KBM-7 (cell line): ENCODE results near the gene XRRA1.
A peak's percentile ranks its signal among the peaks of the same experiment; 100 is the strongest.
"Not testable (repeated sequence)": the region's sequence is repeated elsewhere in the genome, so short reads cannot be mapped to it uniquely, and the experiment has no call there.

Experiments
- DNase-seq: peaks from one replicate; pipeline ENCODE4 v3.0.0-alpha.2; 2015
- in situ Hi-C: fragments of 300-500 bp; cut with MboI; formaldehyde crosslinking; loops from 2 replicates; pipeline ENCODE4 v1.14.3; 2020; ENCODE audit warnings: low sequenced_read_pairs, low pct_unique_long_range_greater_than_20kb, mixed read lengths

XRRA1 gene

GRCh38 chr11:74844865-74845264 is 104.0 kb downstream of the XRRA1 start:
- DNase-seq = no peak
- in situ Hi-C loops = no loop called here

DNA sequence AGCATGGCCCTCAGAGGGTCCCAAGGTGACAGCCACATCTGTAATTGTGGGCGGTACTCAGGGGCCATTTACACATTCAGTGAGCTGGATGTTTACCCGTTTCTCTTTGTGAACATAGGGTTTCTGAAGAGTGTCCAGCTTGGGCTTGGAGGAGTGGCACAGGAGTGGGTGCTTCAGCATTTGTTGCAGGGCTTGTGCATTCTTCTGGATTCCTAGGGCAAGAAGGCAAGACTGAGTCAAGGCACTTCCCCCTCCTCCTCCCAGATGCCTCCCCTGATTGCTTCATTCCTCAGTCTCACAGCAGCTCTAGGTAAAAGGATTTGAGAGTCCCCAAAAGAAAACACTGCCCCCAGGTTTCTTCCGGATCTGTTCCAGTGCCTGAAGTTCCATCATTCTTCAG is 104.8 kb downstream of the XRRA1 start:
- in situ Hi-C loops = no loop called here
- DNase-seq = no peak

- in situ Hi-C loops = no loop called here
- no peak for DNase-seq
These were observed 105.9 kb downstream of the XRRA1 start for GRCh38 chr11:74842967-74843366.

DNA sequence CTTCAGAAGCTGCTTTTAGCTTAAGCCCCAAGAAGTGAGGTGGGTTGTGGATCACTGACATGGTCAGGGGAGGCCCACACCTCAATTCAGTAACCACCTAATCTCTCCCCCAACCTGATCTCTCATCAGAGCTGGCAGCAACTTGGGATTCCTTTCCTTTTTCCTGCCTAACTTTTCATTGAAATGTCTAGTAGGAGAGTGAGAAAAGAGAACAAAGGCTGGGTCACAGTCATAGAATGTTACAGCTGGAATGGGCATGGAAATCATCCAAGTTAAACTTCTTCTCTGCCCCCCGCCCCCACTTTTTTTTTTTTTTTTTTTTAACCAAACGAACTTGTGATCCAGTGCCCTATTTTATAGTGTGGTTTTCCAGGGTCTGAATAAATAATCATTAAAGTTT is 108.4 kb downstream of the XRRA1 start:
- DNase-seq = no peak
- in situ Hi-C loops = no loop called here

DNA sequence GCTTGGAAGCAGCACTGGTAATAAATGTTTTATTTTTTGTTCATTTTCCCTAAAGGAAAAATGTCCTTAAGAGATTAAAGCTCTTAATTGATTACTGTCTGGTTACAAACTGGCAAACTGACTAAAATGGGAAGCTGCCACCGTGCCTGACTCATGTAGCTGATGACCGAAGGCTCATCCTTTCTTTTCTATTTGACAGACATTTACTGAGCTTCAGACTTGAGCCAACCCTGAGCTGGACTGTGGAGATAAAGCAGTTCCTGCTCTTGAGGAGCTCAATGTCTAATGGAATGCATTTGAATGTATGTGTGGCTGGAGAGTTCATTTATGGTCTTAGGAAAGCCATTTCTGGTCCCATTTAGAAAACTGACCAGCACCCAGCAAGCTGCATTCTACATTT is 108.9 kb downstream of the XRRA1 start:
- in situ Hi-C loops = no loop called here
- DNase-seq = no peak

DNA sequence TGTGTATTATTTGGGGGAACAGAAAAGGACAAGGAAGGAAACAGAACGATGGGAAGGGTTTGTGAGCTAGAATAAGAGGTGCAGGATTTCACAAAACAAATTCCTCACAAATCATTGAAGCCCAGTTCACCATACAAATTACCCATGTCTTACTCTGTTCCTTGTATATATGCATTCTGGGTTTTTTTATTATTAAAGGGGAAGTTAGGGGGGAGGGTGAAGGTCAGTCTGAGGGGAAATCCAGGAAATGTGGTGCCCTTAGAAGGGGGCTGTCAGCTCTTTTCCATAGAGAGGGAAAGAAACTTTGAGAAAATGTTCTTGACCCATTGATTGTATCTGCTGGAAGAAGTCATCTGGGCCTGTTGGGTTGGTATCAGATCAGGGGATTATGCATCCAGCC is 109.4 kb downstream of the XRRA1 start:
- in situ Hi-C loops = no loop called here

DNA sequence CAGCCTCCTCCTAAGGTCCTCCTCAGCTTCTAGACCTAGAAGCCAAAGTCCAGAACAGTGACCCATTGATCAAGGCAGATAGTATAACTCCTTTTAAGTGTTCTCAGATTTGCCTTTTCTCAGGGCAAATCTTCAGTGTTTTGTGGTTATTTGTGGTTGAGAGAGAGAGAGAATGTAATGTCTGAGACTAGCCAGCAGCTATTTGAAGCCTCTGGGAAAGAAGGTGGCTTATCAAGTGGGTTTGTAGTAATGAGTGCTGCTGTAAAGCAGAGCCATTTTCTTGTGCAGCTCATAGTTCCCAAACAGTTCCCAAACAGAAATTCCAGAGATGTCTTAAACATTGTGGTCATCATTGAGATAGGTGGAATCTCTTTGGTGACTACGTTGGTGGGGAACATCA is 110.7 kb downstream of the XRRA1 start:
- no peak for DNase-seq

More for the DNA sequence above, 109.4 kb downstream of the XRRA1 start:
- peak; percentile 18 for DNase-seq

GRCh38 chr11:74837191-74837590 is 111.7 kb downstream of the XRRA1 start:
- in situ Hi-C loops = no loop called here

More for the DNA sequence above, 110.7 kb downstream of the XRRA1 start:
- in situ Hi-C loops = no loop called here

DNA sequence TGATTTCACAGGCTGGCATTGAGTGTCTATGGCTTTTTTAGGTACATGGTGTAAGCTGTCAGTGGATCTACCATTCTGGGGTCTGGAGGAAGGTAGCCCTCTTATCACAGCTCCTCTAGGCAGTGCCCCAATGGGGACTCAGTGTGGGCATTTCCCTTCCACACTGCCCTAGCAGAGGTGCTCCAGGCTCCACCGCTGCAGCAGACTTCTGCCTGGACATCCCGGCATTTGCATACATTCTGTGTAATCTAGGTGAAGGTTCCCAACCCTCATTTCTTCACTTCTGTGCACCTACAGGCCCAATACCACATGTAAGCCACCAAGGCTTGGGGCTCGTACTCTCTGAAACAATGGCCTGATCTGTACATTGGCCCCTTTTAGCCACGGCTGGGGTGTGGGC is 122.0 kb downstream of the XRRA1 start:
- no peak for DNase-seq

More at GRCh38 chr11:74837191-74837590, 111.7 kb downstream of the XRRA1 start:
- no peak for DNase-seq

DNA sequence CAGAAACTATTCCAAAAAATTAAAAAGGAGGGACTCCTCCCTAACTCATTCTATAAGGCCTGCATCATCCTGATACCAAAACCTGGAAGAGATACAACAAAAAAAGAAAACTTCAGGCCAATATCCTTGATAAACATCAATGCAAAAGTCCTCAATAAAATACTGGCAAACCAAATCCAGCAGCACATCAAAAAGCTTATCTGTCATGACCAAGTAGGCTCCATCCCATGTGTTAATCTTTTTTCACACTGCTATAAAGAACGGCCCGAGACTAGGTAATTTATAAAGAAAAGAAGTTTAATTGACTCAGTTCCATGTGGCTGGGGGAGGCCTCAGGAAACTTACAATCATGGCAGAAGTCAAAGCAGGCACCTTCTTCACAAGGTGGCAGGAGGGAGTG is 123.3 kb downstream of the XRRA1 start:
- in situ Hi-C loops, DNase-seq: not testable (repeated sequence)

More for the DNA sequence above, 122.0 kb downstream of the XRRA1 start:
- in situ Hi-C loops = no loop called here

DNA sequence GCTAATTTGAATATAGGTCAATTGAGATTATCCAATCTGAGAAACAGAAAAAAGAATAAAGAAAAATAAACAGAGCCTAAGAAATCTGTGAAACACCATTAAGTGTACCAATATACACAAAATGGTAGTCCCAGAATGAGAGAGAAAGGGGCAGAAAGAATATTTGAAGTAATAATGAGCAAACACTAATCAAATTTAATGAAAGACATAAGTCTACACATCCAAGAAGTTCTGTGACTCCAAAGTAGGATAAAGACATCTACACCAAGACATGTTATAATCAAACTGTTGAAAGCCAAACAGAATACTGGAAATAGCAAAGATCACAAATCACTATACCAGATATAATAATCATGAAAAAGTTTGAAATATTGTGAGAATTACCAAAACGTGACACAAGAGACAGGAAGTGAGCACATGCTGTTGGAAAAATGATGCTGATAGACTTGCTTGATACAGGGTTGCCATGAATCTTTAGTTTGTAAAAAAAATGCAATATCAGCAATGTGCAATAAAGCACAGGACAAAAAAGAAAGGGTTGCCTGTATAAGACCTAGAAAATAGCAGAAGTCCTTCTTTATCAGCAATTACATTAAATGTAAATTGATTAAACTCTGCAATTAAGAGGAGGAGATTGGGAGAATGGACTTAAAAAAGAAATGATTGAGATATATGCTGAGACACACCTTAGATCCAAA is 124.5 kb downstream of the XRRA1 start:
- DNase-seq = no peak
- in situ Hi-C loops = no loop called here

GRCh38 chr11:74822170-74822569 is 126.7 kb downstream of the XRRA1 start:
- in situ Hi-C loops = no loop called here

GRCh38 chr11:74820763-74821162 is 128.1 kb downstream of the XRRA1 start:
- DNase-seq = no peak
- in situ Hi-C loops = no loop called here

More at GRCh38 chr11:74822170-74822569, 126.7 kb downstream of the XRRA1 start:
- DNase-seq = no peak

DNA sequence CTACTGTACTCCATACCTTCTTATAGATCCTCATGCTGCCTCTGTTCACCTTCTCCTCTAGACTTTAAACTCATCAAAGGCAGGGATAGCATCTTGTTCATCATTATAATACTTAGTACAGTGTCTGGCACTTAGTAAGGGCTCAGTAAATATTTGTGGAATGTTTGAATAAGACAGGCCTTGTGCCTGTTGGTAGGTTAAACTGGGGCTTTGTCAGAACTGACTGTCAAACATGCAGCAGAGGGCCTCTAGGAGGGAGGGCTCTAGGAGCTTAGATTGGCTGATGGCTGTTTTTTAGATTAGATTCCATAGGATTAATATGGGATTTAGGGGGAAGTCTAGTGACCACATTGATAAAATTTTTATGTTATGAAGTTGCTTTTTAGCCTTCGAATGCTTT is 129.5 kb downstream of the XRRA1 start:
- in situ Hi-C loops = no loop called here
- DNase-seq = no peak

- in situ Hi-C loops = no loop called here
- DNase-seq = peak; percentile 20
These were observed 130.5 kb downstream of the XRRA1 start for GRCh38 chr11:74818283-74818946.

DNA sequence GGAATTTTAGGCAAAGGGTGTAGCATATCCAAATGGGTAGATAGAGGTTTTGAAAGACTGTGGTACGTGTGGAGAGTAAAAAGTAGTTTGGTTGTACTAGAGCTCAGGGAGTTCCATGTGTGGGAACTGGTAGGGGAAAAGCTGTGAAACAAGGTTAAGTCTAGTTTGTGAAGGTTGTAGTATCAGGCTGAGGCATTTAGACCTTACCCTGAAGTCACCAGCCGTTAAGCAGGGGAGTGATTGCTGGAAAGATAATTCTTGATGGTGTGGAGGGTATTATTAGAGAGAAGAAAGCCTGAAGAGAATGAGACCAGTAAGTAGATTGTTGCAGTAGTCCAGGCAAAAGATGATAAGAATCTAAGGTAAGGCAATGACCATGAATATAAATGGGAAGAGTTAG is 132.2 kb downstream of the XRRA1 start:
- in situ Hi-C loops = no loop called here
- no peak for DNase-seq

DNA sequence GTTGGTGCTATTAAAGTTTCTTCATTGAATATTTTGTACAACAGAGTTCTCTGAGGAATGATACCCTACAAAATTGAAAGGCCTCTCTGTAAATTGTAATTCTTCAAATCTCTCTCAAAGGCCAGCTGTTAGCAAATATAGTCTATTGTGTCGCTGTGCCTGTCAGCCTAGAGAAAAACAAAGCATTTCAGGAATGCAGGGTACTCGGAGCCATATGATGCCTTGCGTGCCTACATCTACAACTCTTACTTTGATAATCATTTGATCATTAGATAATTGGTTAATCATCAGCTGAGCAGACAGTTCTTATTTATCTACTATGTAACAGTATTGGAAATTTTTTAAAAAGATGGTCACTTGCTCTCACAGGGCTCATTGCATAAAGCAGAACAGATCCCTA is 132.9 kb downstream of the XRRA1 start:
- in situ Hi-C loops = no loop called here
- no peak for DNase-seq

GRCh38 chr11:74809801-74810200 is 139.1 kb downstream of the XRRA1 start:
- no peak for DNase-seq
- in situ Hi-C loops = no loop called here

- in situ Hi-C loops = no loop called here
- DNase-seq = no peak
These were observed 142.6 kb downstream of the XRRA1 start for GRCh38 chr11:74806267-74806666.

DNA sequence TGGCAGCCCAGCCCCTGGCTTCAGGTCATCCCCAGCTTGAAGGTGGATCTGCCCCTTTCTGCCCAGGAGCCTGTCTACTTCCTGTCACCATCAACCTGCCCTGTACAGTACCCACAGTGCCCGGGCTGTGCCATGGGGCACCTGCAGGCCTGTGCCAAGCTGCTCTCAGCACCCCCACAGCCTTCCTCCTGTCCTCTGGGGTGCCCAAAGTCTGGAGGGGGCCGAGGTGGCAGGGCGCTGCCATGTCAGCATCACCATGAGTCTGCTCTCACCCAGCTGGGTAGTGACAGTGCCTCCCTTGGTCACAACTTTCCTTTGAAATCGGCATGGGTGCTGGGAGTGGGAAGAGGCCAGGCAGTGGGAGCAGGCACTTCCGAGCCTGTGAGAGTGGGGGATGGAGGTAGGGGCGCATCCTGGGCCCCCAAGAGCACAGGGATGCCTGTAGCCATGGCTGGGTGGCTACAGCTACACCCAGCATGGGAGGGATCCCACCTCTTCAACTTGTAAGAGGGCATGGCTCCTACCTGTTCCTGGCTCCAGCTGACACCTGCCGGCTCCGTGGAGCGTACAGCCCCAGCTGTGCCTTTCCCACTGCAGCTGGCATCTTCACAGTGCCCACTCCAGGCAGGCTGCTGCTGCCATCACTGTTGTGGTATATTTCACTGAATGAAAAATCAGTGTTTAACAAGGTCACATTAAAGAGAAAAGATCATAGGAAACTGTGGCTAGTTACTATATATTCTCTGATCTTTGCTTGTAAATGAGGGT is 157.4 kb downstream of the XRRA1 start:
- in situ Hi-C loops = no loop called here
- no peak for DNase-seq
